ENCODE results near the gene FTCDNL1. TPM values are rescaled to one million over a fixed set of nuclear protein-coding genes. Genes with fewer than 3 reads are reported as not detected.

Gene FTCDNL1
- total RNA-seq, 1 donor: 4.7 TPM

DNA sequence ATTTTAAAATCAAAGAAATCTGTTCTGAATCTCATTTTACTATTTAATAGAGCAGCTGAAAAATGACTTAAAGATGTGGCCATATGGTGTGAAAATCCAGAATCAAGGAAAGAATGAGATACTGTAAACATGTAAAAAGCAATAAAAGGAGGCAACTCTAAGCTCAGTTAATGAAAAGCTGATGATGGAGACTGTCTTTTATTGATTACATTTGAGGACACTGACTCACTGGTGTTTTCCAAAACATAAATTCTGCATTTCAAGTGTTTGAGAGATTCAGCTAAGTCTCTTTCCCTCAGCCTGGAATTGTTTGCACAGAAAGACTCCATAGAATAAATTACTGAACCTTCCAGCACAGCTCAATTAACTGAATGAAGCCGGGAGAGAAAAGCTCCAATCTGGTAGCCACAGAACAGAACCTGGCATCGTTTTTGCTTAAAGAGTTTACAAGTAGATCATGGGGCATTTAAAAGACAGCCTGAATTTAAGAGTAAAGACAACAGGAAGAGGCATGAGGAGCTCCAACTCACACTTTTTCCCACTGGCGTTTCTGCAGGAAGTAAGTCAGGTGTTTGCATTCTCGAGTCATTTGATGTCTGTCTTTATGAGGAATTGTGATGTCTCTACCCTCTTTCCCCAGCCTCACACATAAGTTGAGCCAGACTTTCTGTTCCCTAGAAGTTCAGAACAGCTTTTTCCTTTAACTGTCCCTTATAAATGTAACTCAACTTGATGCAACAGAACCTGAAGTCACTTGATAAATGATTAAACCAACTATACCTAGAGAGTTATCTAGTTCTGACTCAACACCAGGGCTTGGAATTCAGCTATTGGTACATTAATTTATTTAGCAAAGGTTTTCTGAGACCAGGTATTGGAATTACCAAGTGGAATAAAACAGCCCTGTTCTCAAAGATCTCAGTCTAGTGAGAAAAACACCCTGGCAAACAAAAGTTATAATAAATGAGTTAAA, 53.3 kb downstream of the FTCDNL1 start:
- Histone ChIP-seq H3K36me3 (ENCODE audit: insufficient read depth, low read length) (no peaks in the 10 kb centered on the region), H3K4me1 (ENCODE audit: insufficient read depth, low read length) (no peaks in the 10 kb centered on the region), H3K27ac (ENCODE audit: low read depth, low read length) (no peak overlapping the region), H3K4me3 (ENCODE audit: insufficient read depth, low read length) (no peak overlapping the region), H3K4me2 (ENCODE audit: insufficient read depth, low read length) (no peak overlapping the region), H3K9me3 (ENCODE audit: low read depth, low read length) (no peaks in the 10 kb centered on the region), H3K27me3 (ENCODE audit: insufficient read depth, low read length) (no peaks in the 10 kb centered on the region), H4K20me1 (ENCODE audit: insufficient read depth, low read length) (no peaks in the 10 kb centered on the region), H2AFZ (ENCODE audit: low read length) (no peak overlapping the region), H3K79me2 (ENCODE audit: insufficient read depth, low read length) (no peaks in the 10 kb centered on the region)
- TF ChIP-seq, protein P1, sequence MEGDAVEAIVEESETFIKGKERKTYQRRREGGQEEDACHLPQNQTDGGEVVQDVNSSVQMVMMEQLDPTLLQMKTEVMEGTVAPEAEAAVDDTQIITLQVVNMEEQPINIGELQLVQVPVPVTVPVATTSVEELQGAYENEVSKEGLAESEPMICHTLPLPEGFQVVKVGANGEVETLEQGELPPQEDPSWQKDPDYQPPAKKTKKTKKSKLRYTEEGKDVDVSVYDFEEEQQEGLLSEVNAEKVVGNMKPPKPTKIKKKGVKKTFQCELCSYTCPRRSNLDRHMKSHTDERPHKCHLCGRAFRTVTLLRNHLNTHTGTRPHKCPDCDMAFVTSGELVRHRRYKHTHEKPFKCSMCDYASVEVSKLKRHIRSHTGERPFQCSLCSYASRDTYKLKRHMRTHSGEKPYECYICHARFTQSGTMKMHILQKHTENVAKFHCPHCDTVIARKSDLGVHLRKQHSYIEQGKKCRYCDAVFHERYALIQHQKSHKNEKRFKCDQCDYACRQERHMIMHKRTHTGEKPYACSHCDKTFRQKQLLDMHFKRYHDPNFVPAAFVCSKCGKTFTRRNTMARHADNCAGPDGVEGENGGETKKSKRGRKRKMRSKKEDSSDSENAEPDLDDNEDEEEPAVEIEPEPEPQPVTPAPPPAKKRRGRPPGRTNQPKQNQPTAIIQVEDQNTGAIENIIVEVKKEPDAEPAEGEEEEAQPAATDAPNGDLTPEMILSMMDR (IDR thresholded peaks at IDR 0.05; ENCODE audit: extremely low read depth, low read depth, low read length): no peak
- DNase-seq (ENCODE audit: insufficient read length, low spot score, missing footprints): no peak

DNA sequence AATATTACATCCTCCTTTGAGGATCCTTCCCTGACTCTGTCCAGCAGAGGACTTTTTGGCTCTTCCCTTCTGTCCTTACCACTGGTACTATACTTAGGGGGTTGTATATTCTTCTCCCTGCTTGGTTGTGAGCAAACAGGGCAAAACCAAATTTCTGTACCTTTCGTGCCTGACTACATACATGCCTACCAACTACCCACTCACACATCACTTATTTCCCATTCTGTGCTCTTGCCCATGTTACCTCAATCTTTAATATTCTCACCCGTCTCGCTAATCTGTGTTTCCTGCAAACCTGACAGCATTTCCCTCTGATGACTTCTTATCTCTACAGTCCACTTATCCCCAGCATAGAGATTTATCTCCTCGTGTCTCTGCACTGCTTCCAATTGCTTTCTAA, 58.6 kb downstream of the FTCDNL1 start:
- Histone ChIP-seq H3K27me3 (ENCODE audit: insufficient read depth, low read length) (no peaks in the 10 kb centered on the region), H3K36me3 (ENCODE audit: insufficient read depth, low read length) (no peaks in the 10 kb centered on the region), H3K4me2 (ENCODE audit: insufficient read depth, low read length) (no peak overlapping the region), H3K4me1 (ENCODE audit: insufficient read depth, low read length) (no peaks in the 10 kb centered on the region), H3K79me2 (ENCODE audit: insufficient read depth, low read length) (no peaks in the 10 kb centered on the region), H2AFZ (ENCODE audit: low read length) (no peak overlapping the region), H4K20me1 (ENCODE audit: insufficient read depth, low read length) (no peaks in the 10 kb centered on the region), H3K27ac (ENCODE audit: low read depth, low read length) (no peak overlapping the region), H3K4me3 (ENCODE audit: insufficient read depth, low read length) (no peak overlapping the region), H3K9me3 (ENCODE audit: low read depth, low read length) (no peaks in the 10 kb centered on the region)
- no peak for DNase-seq (ENCODE audit: insufficient read length, low spot score, missing footprints)
- TF ChIP-seq, protein P1 (IDR thresholded peaks at IDR 0.05; ENCODE audit: extremely low read depth, low read depth, low read length): no peak

DNA sequence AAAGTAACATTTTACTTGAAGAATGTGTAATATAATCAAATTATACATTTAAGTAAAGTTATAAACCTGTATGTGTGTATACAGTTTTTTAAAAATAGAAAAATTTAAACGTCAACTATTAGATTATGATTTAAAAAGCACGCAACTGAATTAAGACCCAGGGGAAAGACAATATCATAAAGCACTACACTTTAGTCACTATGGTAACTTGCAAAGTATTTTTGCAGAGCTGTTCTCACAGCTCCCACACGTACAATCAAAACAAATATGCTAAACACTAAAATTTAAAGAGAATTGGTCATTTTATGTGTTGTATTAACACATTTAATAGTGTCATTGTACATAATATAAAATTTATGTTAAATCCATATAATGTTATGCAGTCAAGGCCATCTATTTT, 59.7 kb downstream of the FTCDNL1 start:
- Histone ChIP-seq H3K4me2 (ENCODE audit: insufficient read depth, low read length) (no peak overlapping the region), H3K9me3 (ENCODE audit: low read depth, low read length) (no peaks in the 10 kb centered on the region), H3K4me1 (ENCODE audit: insufficient read depth, low read length) (no peaks in the 10 kb centered on the region), H3K36me3 (ENCODE audit: insufficient read depth, low read length) (no peaks in the 10 kb centered on the region), H2AFZ (ENCODE audit: low read length) (no peak overlapping the region), H4K20me1 (ENCODE audit: insufficient read depth, low read length) (no peaks in the 10 kb centered on the region), H3K27me3 (ENCODE audit: insufficient read depth, low read length) (no peaks in the 10 kb centered on the region), H3K4me3 (ENCODE audit: insufficient read depth, low read length) (no peak overlapping the region), H3K79me2 (ENCODE audit: insufficient read depth, low read length) (no peaks in the 10 kb centered on the region), H3K27ac (ENCODE audit: low read depth, low read length) (no peak overlapping the region)
- TF ChIP-seq, protein P1 (IDR thresholded peaks at IDR 0.05; ENCODE audit: extremely low read depth, low read depth, low read length): no peak
- DNase-seq (ENCODE audit: insufficient read length, low spot score, missing footprints): no peak

- no peak overlapping the region for H3K4me2 ChIP-seq (ENCODE audit: insufficient read depth, low read length)
- no peaks in the 10 kb centered on the region for H3K9me3 ChIP-seq (ENCODE audit: low read depth, low read length)
- H3K4me1 ChIP-seq (ENCODE audit: insufficient read depth, low read length): no peaks in the 10 kb centered on the region
- H3K4me3 ChIP-seq (ENCODE audit: insufficient read depth, low read length): no peak overlapping the region
- H2AFZ ChIP-seq (ENCODE audit: low read length): no peak overlapping the region
- no peak overlapping the region for H3K27ac ChIP-seq (ENCODE audit: low read depth, low read length)
- no peaks in the 10 kb centered on the region for H3K36me3 ChIP-seq (ENCODE audit: insufficient read depth, low read length)
- DNase-seq (ENCODE audit: insufficient read length, low spot score, missing footprints): no peak
- no peaks in the 10 kb centered on the region for H3K79me2 ChIP-seq (ENCODE audit: insufficient read depth, low read length)
- H4K20me1 ChIP-seq (ENCODE audit: insufficient read depth, low read length): no peaks in the 10 kb centered on the region
- TF ChIP-seq, protein P1 (IDR thresholded peaks at IDR 0.05; ENCODE audit: extremely low read depth, low read depth, low read length): no peak
- peaks cover 2% of the 10 kb centered on the region for H3K27me3 ChIP-seq (ENCODE audit: insufficient read depth, low read length)
These were observed 66.5 kb downstream of the FTCDNL1 start for GRCh38 chr2:199784512-199784911.

Measured in osteoblast (primary cell).